IPS DF 19.7 (cell line): ENCODE results near the gene SGCD.
A peak's percentile ranks its signal among the peaks of the same experiment; 100 is the strongest.

Source experiments
- DNase-seq: peaks from one replicate; pipeline ENCODE4 v3.0.0-alpha.2; 2013; ENCODE audit warnings: low read depth, low spot score

SGCD gene

GRCh38 chr5:156459812-156460385 is 132.9 kb downstream of the SGCD start:
- DNase-seq: no peak

GRCh38 chr5:156460471-156460870 is 133.5 kb downstream of the SGCD start:
- DNase-seq: no peak

GRCh38 chr5:156466871-156467270 is 139.9 kb downstream of the SGCD start:
- DNase-seq: no peak

GRCh38 chr5:156469636-156470035 is 142.7 kb downstream of the SGCD start:
- DNase-seq: no peak

GRCh38 chr5:156471893-156472292 is 144.9 kb downstream of the SGCD start:
- no peak for DNase-seq

GRCh38 chr5:156473269-156473908 is 146.4 kb downstream of the SGCD start:
- DNase-seq: no peak

- no peak for DNase-seq
Observed at GRCh38 chr5:156474251-156474650, 147.3 kb downstream of the SGCD start.

GRCh38 chr5:156475182-156476157 is 148.5 kb downstream of the SGCD start:
- DNase-seq: peak; percentile 17

GRCh38 chr5:156476158-156476551 is 149.2 kb downstream of the SGCD start:
- DNase-seq: no peak

- no peak for DNase-seq
Observed at GRCh38 chr5:156476678-156477077, 149.7 kb downstream of the SGCD start.

- DNase-seq: no peak
Observed at GRCh38 chr5:156477196-156477595, 150.2 kb downstream of the SGCD start.

- no peak for DNase-seq
Observed at GRCh38 chr5:156479849-156480248, 152.9 kb downstream of the SGCD start.

- no peak for DNase-seq
Observed at GRCh38 chr5:156481741-156482140, 154.8 kb downstream of the SGCD start.

- no peak for DNase-seq
Observed at GRCh38 chr5:156482818-156483217, 155.9 kb downstream of the SGCD start.

GRCh38 chr5:156486394-156487238 is 159.7 kb downstream of the SGCD start:
- no peak for DNase-seq

- no peak for DNase-seq
Observed at GRCh38 chr5:156491766-156492165, 164.8 kb downstream of the SGCD start.

GRCh38 chr5:156496291-156496690 is 169.3 kb downstream of the SGCD start:
- DNase-seq: no peak

- DNase-seq: no peak
Observed at GRCh38 chr5:156497804-156498208, 170.8 kb downstream of the SGCD start.

GRCh38 chr5:156498226-156498980 is 171.4 kb downstream of the SGCD start:
- DNase-seq: no peak

GRCh38 chr5:156500755-156501154 is 173.8 kb downstream of the SGCD start:
- DNase-seq: no peak

- DNase-seq: no peak
Observed at GRCh38 chr5:156505101-156505500, 178.1 kb downstream of the SGCD start.
